Endothelial cell of umbilical vein (primary cell): ENCODE measurements around the gene ICAM3. TPM values are rescaled to one million over a fixed set of nuclear protein-coding genes. Genes with fewer than 3 reads are reported as not detected.

Experiments
- BruUV-seq: library from RNA; stranded (reverse); fragments of 400-500 nt; replicated peaks from 2 replicates; lab custom pipeline; 2021; lab: Mats Ljungman, UMichigan
- CTCF ChIA-PET: fragments of 300-600, 350-600 bp; sonication (Branson Sonifier 250); formaldehyde crosslinking; loops from one replicate; lab custom pipeline; 2021; ENCODE audit warnings: antibody characterized with exemption, inconsistent platforms; lab: Charles Lee
- POLR2A ChIA-PET: fragments of 300-600, 350-600 bp; sonication (Branson Sonifier 250); formaldehyde crosslinking; loops from one replicate; lab custom pipeline; 2021; ENCODE audit warnings: antibody characterized with exemption, inconsistent platforms; lab: Charles Lee
- DNase-seq: peaks from one replicate; pipeline ENCODE4 v3.0.0-alpha.2; 2011; ENCODE audit warnings: low read depth, low spot score
- FAIRE-seq: peaks from 2 replicates; lab custom pipeline; 2011; peaks lifted over from hg19 to GRCh38; lab: Jason Lieb, UNC
- H2AFZ ChIP-seq: 2 replicates; pipeline ENCODE4 v1.6.0; 2012; ENCODE audit warnings: low read depth, low read length, control low read depth, inconsistent platforms
- H3K27ac ChIP-seq: 2 replicates; pipeline ENCODE4 v1.5.1; 2011; ENCODE audit warnings: low read depth, mild to moderate bottlenecking, control low read depth, low read length, moderate library complexity; ENCODE audit not compliant: insufficient read depth
- H3K27me3 ChIP-seq, 2 experiments: 2 replicates each; pipeline versions ENCODE4 v1.6.0 to v1.6.1; 2011; ENCODE audit warnings: low read length in 2 of 2, mixed read lengths in 1 of 2; ENCODE audit not compliant: control insufficient read depth in 2 of 2, insufficient read depth in 2 of 2
- H3K36me3 ChIP-seq, 2 experiments: 2 replicates in 1 of 2; 3 replicates in 1 of 2; pipeline ENCODE4 v1.5.1; 2011; ENCODE audit warnings: low read length in 2 of 2, mild to moderate bottlenecking in 1 of 2, moderate library complexity in 1 of 2; ENCODE audit not compliant: control insufficient read depth in 2 of 2, insufficient read depth in 2 of 2; ENCODE audit errors: extremely low read depth in 1 of 2
- H3K4me1 ChIP-seq: 3 replicates; pipeline ENCODE4 v1.5.1; 2011; ENCODE audit warnings: mild to moderate bottlenecking, low read length; ENCODE audit not compliant: control insufficient read depth, insufficient read depth; ENCODE audit errors: extremely low read depth
- H3K4me2 ChIP-seq: 2 replicates; pipeline ENCODE4 v1.6.1; 2011; ENCODE audit warnings: low read length, control low read depth, mixed read lengths; ENCODE audit not compliant: insufficient read depth
- H3K4me3 ChIP-seq, 3 experiments: fragments of 200-600 bp in 1 of 3; sonication (generic), shearing (Covaris generic) in 1 of 3; replicated peaks in 1 of 3; 2 replicates each; pipeline ENCODE4 v1.5.1; 2011 to 2016; ENCODE audit warnings: control low read depth in 3 of 3, low read length in 3 of 3, mild to moderate bottlenecking in 2 of 3, inconsistent platforms in 1 of 3, low read depth in 1 of 3, moderate library complexity in 1 of 3; ENCODE audit not compliant: insufficient read depth in 1 of 3
- H3K79me2 ChIP-seq: 2 replicates; pipeline ENCODE4 v1.6.0; 2012; ENCODE audit warnings: low read length, inconsistent platforms; ENCODE audit not compliant: control insufficient read depth, insufficient read depth
- H3K9ac ChIP-seq: replicated peaks from 2 replicates; pipeline ENCODE3; 2011; ENCODE audit warnings: low read length, control low read depth; ENCODE audit not compliant: insufficient read depth; ENCODE audit errors: extremely low read depth
- H3K9me1 ChIP-seq: replicated peaks from 3 replicates; pipeline ENCODE4 v1.6.0; 2011; ENCODE audit warnings: mild to moderate bottlenecking, low read length; ENCODE audit not compliant: control insufficient read depth, insufficient read depth; ENCODE audit errors: extremely low read depth
- H3K9me3 ChIP-seq: replicated peaks from 2 replicates; pipeline ENCODE4 v1.5.1; 2012; ENCODE audit warnings: low read length, inconsistent platforms; ENCODE audit not compliant: control insufficient read depth, insufficient read depth
- H4K20me1 ChIP-seq: replicated peaks from 2 replicates; pipeline ENCODE3; 2011; ENCODE audit warnings: mild to moderate bottlenecking, low read length; ENCODE audit not compliant: control insufficient read depth, insufficient read depth; ENCODE audit errors: extremely low read depth
- CTCF ChIP-seq, 2 donors: IDR thresholded peaks; 1 replicate in 1 of 2; 2 replicates in 1 of 2; pipeline ENCODE4 v1.5.1; 2011; ENCODE audit warnings: low read length in 2 of 2, mild to moderate bottlenecking in 2 of 2, moderate library complexity in 2 of 2, control low read depth in 1 of 2, inconsistent platforms in 1 of 2, low read depth in 1 of 2; ENCODE audit not compliant: insufficient read depth in 1 of 2; ENCODE audit errors: extremely low read depth in 1 of 2
- EZH2 ChIP-seq: IDR thresholded peaks from 2 replicates; pipeline ENCODE4 v1.6.1; 2012; ENCODE audit warnings: borderline replicate concordance, low read depth, mild to moderate bottlenecking, moderate library complexity, low read length, inconsistent platforms; ENCODE audit not compliant: severe bottlenecking
- FOS ChIP-seq: IDR thresholded peaks from 2 replicates; pipeline ENCODE4 v1.6.1; 2011; ENCODE audit warnings: mild to moderate bottlenecking, low read length, moderate library complexity, borderline replicate concordance; ENCODE audit not compliant: insufficient read depth
- GATA2 ChIP-seq: IDR thresholded peaks from 2 replicates; pipeline ENCODE4 v1.7.0; 2011; ENCODE audit warnings: low read depth, mild to moderate bottlenecking, moderate library complexity, mixed read lengths, low read length; ENCODE audit not compliant: insufficient read length, insufficient read depth
- JUN ChIP-seq: IDR thresholded peaks from 2 replicates; pipeline ENCODE4 v1.6.1; 2011; ENCODE audit warnings: borderline replicate concordance, low read depth; ENCODE audit not compliant: insufficient read length, insufficient read depth
- POLR2A ChIP-seq: IDR thresholded peaks from 2 replicates; pipeline ENCODE4 v1.6.1; 2012; ENCODE audit warnings: low read depth, mild to moderate bottlenecking, control low read depth, low read length
- POLR2AphosphoS5 ChIP-seq: IDR thresholded peaks from 2 replicates; pipeline ENCODE4 v1.6.1; 2012; ENCODE audit warnings: low read depth, mild to moderate bottlenecking, control low read depth, low read length, moderate library complexity; ENCODE audit not compliant: insufficient read depth
- dilution Hi-C: fragments of 300-500 bp; cut with MboI; formaldehyde crosslinking; loops from one replicate; pipeline ENCODE4 v1.15.0; 2019; ENCODE audit warnings: low sequenced_read_pairs; ENCODE audit not compliant: extremely low pct_ligation_motif_present
- intact Hi-C: fragments of 100-400 bp; cut with micrococcal nuclease; formaldehyde crosslinking; loops from one replicate; pipeline ENCODE4 v1.10.0; 2022
- polyA plus RNA-seq, 4 experiments: library from polyadenylated mRNA; depleted of rRNA in 3 of 4; stranded (reverse) in 3 of 4; unstranded in 1 of 4; fragments of >200 nt; gene quantifications; 2 replicates each; pipeline versions ENCODE4 v1.2.1 to v1.2.3, GENCODE V29; 2011 to 2012; ENCODE audit warnings: missing spikeins in 1 of 4
- total RNA-seq: library from RNA; stranded (reverse); gene quantifications from 2 replicates; pipeline ENCODE4 v1.2.3, GENCODE V29; 2021
- TF ChIP-seq, protein P1 (sequence below): IDR thresholded peaks from 2 replicates; pipeline ENCODE4 v1.6.1; 2011; ENCODE audit not compliant: insufficient read depth, insufficient read length

The ICAM3 gene
- total and polyA plus RNA-seq, 2 donors (not counting 3 experiments of a cell fraction or from before 2014, with no cell fraction given): 6.7 to 11.6 TPM

DNA sequence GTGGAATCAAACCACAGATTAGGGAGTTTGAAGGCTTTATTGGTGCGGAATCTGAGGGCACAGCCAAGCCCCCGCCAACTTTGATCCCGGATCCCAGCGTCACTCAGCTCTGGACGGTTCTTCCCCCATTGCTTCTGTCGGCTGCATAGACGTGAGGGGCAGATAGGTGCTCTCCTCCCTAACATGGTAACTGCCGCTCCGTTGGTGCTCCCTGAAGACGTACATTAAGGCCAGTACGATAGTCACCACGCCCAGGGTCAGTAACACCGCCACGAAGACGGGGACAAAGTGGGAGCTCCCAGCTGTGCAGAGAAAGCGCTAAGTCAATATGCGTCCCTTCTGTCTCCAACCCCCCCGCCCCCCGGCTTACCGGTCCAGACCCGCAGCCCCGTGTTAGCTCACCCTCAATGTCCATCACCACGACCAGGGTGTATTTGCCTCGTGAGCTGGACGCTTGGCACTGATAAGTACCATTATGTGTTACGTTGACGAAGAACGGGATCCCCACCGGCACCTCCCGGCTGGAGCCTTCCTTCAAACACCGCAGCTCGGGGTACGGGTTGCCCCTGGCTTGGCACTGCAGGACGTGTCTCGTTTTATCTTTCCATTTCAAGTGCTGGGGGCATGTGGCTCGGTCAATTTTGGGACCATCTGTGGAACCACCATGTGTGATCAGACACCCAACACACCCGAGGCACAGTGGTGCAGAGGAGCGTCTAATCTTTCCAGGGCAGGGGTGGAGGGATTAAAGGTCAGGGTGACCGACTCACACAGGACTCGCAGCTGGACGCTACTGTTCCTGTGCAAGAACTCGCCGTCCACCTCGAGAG lies 5.5 kb downstream of the ICAM3 start:
- H4K20me1 ChIP-seq: no peaks in the 10 kb centered on the region
- H3K27me3 ChIP-seq: no peaks in the 10 kb centered on the region
- DNase-seq: no peak
- dilution Hi-C loops: no loop called here
- peak overlapping the region; percentile 8 to 71 (median 31) for H3K4me3 ChIP-seq
- FAIRE-seq: no peak
- H3K4me1 ChIP-seq: peaks cover 16% of the 10 kb centered on the region
- TSS peak; percentile 51 for BruUV-seq
- no peaks in the 10 kb centered on the region for H3K9me3 ChIP-seq
- intact Hi-C loops: loop anchor here (1.0 to 5.0 kb wide), 5 partner anchors 17 to 82 kb away; partner anchors contain the start of genes FDX2, MRPL4 and TYK2
- ChIA-PET CTCF (interaction anchor here (0.6 to 3.5 kb wide), 16 partner anchors 10 to 84 kb away, joined by 3 to 23 read pairs (median 4); partner anchors contain the start of genes CDC37, ICAM1 and TYK2), POLR2A (interaction anchor here (0.5 to 2.2 kb wide), 9 partner anchors 11 to 228 kb away, joined by 3 to 13 read pairs (median 4); partner anchors contain the start of genes ICAM1, PPAN and TYK2)
- H3K36me3 ChIP-seq: peaks cover 3 to 8% of the 10 kb centered on the region in 2 experiments
- H3K27ac ChIP-seq: no peak overlapping the region
- H2AFZ ChIP-seq: peak overlapping the region; percentile 46
- H3K4me2 ChIP-seq: peak overlapping the region; percentile 64
- H3K9ac ChIP-seq: no peak overlapping the region
- TF ChIP-seq GATA2 (no peak), EZH2 (no peak), FOS (no peak), JUN (no peak), CTCF (IDR thresholded peaks at IDR 0.05; ENCODE audit: extremely low read depth in 1 of 2, insufficient read depth in 1 of 2, low read depth in 1 of 2, low read length in 2 of 2) (no peak), POLR2AphosphoS5 (no peak), POLR2A (no peak)
- TF ChIP-seq, protein P1, sequence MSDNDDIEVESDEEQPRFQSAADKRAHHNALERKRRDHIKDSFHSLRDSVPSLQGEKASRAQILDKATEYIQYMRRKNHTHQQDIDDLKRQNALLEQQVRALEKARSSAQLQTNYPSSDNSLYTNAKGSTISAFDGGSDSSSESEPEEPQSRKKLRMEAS: no peak
- H3K9me1 ChIP-seq: no peaks in the 10 kb centered on the region
- H3K79me2 ChIP-seq: peaks cover 23% of the 10 kb centered on the region
